Fibroblast of skin of left quadriceps (primary cell): ENCODE results near the gene C1QL1.

Source experiments
- DNase-seq, 2 experiments: peaks; one replicate each; pipeline ENCODE4 v3.0.0-alpha.2; 2013; ENCODE audit warnings: low read depth in 2 of 2

The C1QL1 gene

DNA sequence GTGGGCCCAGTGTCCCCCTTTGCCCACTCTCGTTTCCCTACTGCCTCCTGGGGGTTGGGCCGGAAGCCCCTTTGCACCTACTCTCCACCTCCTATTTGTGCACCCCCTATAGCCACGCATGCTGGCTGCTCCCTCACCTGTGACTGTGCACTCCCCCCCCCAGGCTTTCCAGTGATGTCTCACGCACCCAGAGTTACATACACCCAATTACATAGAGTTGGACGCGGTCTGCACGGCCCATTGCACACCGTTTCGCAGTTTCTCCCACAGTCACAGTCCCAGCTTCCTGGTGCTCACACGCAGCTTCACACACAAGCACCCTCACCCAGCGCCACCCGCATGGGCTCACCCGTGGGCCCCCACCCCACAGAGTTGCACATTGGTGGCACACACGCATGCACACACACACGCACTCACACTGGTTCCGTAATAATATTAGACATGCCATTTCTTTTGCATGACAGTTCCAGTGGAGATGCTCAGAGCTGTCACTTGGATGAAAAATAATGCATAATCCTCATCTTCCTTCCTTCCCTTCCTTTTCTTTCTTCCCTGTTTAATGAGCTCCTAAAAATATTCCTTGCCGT, 21.5 kb upstream of the C1QL1 start:
- no peak for DNase-seq

GRCh38 chr17:44988044-44988942, 20.2 kb upstream of the C1QL1 start:
- DNase-seq = no peak

DNA sequence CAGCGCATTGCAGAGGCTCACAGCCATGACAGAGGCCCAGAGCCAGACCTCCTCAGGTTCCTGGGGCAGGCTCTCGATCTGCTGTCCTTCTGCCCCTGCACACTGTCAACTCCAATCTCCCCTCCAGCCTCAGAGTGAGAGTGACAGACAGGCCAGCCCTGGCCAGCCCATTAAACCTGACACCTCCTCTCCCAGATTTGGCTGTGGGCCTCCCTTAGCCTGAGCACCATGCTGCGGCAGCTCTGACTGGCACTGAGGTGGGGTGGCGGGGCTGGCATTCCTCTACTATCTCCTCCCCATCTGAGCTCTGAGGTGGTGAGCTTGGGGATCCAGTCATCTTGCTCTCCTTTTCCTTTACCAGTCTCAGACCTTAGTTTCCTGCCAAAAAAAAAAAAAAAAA, 15.5 kb upstream of the C1QL1 start:
- no peak for DNase-seq

GRCh38 chr17:44982113-44982702, 14.1 kb upstream of the C1QL1 start:
- no peak for DNase-seq

- no peak for DNase-seq
Observed at GRCh38 chr17:44981221-44981968, 13.3 kb upstream of the C1QL1 start.

DNA sequence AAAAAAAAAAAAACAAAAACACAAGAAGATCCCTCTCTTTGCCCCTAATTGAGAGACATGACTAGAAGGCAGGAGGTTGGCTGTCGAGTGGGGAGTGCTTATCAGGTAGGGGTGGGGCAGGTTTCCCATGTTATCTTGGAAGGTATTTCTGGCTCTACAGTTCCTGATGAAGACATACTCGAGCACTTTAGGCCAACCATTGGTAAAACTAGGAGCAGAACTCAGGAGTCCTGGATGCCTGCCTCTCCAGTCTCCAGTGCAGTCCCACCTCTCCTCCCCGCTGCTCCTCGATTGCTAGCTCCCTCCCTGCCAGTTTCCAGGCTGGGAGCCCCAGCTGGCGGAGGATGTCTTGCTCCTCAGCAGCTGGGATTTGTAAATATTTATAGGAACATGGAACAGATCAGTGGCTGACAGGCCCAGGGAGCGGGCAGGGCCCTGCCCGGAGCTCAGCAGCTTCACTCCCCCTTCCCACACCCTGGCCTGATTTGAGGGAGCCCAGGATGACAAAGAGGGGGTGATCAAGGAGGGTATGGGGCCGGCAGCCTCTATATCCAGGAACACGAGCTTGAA, 11.4 kb upstream of the C1QL1 start:
- no peak for DNase-seq

- DNase-seq = no peak
Observed at GRCh38 chr17:44978807-44979206, 10.7 kb upstream of the C1QL1 start.

GRCh38 chr17:44977814-44978550, 9.9 kb upstream of the C1QL1 start:
- no peak for DNase-seq

- no peak for DNase-seq
Observed at GRCh38 chr17:44977065-44977464, 9.0 kb upstream of the C1QL1 start.

DNA sequence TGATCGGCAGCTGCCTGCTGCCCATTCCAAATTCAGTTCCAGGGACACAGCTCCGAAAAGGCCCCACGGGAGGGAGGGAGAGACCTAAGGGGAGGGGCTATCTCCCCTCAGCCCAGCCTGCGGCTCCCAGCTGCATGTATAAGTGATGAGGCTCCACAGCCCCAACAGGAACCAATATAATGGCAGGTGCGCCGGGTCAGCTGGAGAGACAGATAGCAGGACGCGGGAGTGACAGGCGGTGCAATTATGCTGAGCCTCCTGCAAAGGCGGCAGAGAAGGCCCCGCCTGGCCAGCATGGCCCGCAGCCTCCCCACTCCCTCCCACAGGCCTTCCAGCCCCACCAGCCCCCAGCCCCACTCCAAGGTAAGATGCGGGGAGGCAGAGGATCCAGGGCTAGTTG, 8.1 kb upstream of the C1QL1 start:
- DNase-seq = no peak

GRCh38 chr17:44972953-44973352, 4.8 kb upstream of the C1QL1 start:
- DNase-seq = no peak

DNA sequence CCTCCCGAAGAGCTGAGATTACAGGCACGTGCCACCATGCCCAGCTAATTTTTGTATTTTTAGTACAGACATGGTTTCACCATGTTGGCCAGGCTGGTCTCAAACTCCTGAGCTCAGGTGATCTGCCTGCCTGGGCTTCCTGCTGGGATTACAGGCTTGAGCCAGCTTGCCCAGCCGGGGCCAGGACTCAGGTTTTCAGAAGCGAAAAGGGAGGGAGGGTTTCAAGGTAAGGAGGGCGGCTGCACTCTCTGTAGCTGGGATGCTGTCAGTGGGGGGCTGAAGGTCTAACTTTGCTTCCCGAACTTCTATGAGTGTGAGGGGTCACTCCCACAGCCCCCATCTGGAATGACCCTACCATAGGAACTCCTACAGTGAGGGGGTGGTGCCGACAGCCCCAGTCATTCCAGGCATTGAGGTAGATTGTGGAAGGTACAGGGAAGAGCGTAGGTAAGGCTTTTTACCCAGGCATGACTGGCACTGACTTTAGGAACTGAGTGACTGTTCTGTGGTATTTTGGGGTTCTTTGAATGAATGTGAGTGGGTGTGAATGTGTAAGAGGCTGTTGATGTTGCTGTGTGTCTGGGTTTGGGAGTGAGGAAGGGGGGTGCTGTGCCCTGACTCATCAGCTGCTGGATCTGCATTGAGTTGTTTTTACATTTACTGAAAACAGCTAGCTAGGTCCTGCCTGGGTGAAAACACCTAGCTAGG, 3.8 kb upstream of the C1QL1 start:
- no peak for DNase-seq

GRCh38 chr17:44970136-44970741, 2.1 kb upstream of the C1QL1 start:
- DNase-seq = no peak

GRCh38 chr17:44969144-44969780, 1.2 kb upstream of the C1QL1 start:
- DNase-seq = no peak

DNA sequence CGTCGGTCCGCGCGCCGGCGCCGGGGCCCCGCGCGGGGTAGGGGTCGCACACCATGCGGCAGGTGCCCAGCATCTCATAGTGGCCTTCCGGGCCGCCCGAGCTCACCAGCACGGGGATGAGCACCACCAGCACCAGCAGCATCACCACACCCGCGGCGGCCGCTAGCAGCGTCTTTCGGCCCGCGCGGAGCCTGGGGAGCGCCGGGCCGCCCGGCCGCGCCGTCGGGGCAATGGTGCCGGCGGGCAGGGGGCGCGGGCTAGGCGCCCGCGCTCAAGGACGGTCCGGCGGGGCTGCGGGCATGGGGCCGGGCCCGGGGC, 237 bp downstream of the C1QL1 start:
- DNase-seq = no peak

- DNase-seq = no peak
Observed at GRCh38 chr17:44967026-44967906, 837 bp downstream of the C1QL1 start.

GRCh38 chr17:44966348-44967025, 1.6 kb downstream of the C1QL1 start:
- DNase-seq = no peak
